Posterior cingulate gyrus (tissue), 11 donors: ENCODE results near the gene SLC6A6.
"Not testable (repeated sequence)": the region's sequence is repeated elsewhere in the genome, so short reads cannot be mapped to it uniquely, and the experiment has no call there.

Source experiments
- DNase-seq, 10 donors: peaks; one replicate each; pipeline versions ENCODE4 v3.0.0 to v3.0.0-alpha.2; 2020 to 2021; ENCODE audit warnings: mixed read lengths in 3 of 10
- intact Hi-C: fragments of 100-400 bp; cut with DNase I; formaldehyde crosslinking; loops from one replicate; pipeline ENCODE4 v1.15.1; 2023

Gene SLC6A6

DNA sequence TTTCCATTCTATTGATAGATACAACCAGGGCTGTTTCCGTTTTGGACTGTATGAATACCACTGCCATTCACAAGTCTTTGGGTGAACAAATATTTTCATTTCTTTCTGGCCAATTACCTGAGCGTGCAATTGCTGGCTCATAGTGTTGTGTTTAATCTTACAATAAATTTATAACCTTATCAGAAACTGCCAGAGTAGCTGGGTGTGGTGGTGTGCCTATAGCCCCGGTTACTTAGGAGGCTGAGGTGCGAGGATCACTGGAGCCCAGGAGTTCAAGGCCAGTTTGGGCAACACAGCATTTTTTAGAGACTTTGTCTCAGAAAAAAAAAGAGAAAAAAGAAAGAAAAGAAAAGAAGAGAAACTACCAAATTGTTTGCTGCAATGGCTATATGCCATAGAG lies 5.4 kb upstream of the SLC6A6 start:
- intact Hi-C loops = loop anchor here (10.0 kb wide), 1 partner anchor 132 kb away; no protein-coding TSS in a partner anchor
- DNase-seq = no peak

- DNase-seq = peak in 3 of 10 donors; percentile 27 to 88 (median 37)
- intact Hi-C loops = loop anchor here (10.0 kb wide), 1 partner anchor 133 kb away; no protein-coding TSS in a partner anchor
Measured at GRCh38 chr3:14397531-14397930, 4.9 kb upstream of the SLC6A6 start.

DNA sequence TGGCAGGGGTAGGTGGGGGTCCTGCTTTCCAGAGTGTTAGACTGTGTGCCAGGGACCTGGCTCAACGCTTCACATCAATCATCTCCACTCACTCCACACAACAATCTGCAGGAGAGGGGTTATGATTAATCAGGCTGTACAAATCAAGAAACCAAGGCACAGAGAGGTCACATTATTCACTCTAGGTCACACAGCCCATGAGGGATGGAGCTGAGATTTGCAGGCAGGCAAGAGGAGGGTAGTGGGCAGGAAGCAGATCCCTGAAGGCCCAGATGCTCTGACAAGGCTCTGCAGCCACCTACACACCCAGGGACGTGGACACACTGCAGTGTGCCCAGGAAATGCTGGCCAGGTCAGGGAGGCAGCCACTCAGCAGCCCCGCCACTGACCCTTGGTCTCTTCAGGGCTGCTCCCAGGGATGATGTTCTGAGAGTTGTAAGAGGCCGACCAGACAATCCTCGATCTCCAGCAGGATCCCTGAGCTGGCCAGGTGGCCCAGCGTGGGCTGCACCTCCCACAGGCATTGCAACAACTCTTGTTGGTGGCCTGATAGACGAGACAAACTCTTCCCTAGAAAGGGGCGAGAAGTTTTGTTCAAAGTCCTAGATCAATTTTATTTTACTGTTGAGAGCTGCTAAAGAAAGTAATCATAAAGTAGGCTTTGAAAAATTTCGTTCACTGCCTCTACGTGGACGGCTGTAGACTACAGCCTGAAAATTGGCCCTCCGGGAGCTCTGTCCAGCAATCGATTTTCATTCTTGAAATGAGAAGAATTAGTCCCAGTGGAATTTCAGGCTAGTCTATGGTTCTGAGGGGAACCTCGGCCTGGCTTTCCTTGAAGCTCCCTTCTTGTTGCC lies 4.2 kb upstream of the SLC6A6 start:
- no peak for DNase-seq
- intact Hi-C loops = loop anchor here (10.0 kb wide), 1 partner anchor 133 kb away; no protein-coding TSS in a partner anchor

DNA sequence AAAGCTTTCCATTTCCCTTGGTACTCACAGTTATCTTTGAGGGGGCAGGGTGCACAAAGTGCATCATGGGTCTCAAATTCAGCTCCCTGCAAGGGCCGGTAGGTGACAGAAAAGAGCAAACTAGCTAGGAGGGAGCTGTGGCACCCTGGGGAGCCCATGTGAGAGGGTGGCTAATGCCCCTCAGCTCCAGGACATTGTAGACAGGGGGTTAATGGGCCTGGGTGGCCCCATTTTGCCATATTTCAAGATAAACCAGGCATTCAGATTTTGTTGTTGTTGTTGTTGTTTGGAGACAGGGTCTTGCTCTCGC lies 3.7 kb upstream of the SLC6A6 start:
- intact Hi-C loops = loop anchor here (10.0 kb wide), 1 partner anchor 134 kb away; no protein-coding TSS in a partner anchor

GRCh38 chr3:14401692-14402303 lies 608 bp upstream of the SLC6A6 start:
- no peak for DNase-seq
- intact Hi-C loops = no loop called here

More for the DNA sequence above, 3.7 kb upstream of the SLC6A6 start:
- DNase-seq = no peak

- DNase-seq = peak in 4 of 10 donors; percentile 25 to 82 (median 53)
- intact Hi-C loops = no loop called here
Measured at GRCh38 chr3:14403619-14404155, 1.3 kb downstream of the SLC6A6 start.

DNA sequence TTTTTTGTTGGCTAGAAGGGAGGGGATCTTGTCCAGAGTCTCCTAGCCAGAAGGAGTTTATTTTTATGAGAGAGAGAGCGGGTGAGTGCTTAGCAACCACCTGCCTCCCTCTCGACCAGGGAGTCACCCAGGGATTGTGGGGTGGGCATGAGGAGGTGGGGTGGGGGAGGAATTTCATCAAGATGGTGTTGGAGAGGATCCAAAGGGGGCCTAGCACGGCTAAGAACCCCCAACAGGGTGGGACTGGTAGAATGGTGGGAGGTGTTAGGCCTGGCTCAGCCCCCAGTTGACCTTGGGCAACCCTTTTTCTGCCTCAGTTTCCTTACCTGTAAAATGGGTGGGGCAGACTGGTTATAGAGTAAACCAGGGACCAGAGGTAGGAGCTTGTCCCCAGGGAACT lies 1.8 kb downstream of the SLC6A6 start:
- DNase-seq = no peak
- intact Hi-C loops = no loop called here

GRCh38 chr3:14404631-14405359 lies 2.4 kb downstream of the SLC6A6 start:
- no peak for DNase-seq
- intact Hi-C loops = loop anchor here (5.0 kb wide), 1 partner anchor 48 kb away; no protein-coding TSS in a partner anchor

GRCh38 chr3:14405360-14406238 lies 3.2 kb downstream of the SLC6A6 start:
- intact Hi-C loops = loop anchor here (5.0 kb wide), 1 partner anchor 47 kb away; no protein-coding TSS in a partner anchor
- DNase-seq = peak in 1 of 10 donors; percentile 67

GRCh38 chr3:14406336-14406735 lies 3.9 kb downstream of the SLC6A6 start:
- intact Hi-C loops = loop anchor here (5.0 kb wide), 1 partner anchor 46 kb away; no protein-coding TSS in a partner anchor
- peak in 1 of 10 donors; percentile 45 for DNase-seq

- intact Hi-C loops = loop anchor here (5.0 kb wide), 1 partner anchor 46 kb away; no protein-coding TSS in a partner anchor
Measured at GRCh38 chr3:14406766-14407165, 4.4 kb downstream of the SLC6A6 start.

DNA sequence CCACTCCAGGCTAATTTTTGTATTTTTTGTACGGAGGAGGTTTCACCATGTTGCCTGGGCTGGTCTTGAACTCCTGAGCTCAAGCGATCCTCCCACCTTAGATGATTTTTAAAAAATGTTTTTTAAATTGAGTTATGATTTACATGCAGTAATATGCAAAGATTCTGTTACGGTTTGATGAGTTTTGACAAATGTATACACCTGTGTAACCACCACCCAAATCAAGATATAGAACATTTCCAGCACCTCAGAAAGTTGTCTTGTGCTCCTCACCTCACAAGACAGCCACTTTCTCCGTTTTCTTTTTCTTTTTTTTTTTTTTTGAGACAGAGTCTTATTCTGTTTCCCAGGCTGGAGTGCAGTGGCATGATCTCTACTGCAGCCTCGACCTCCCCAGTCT lies 4.8 kb downstream of the SLC6A6 start:
- DNase-seq = no peak
- intact Hi-C loops = loop anchor here (5.0 kb wide), 1 partner anchor 45 kb away; no protein-coding TSS in a partner anchor

More at GRCh38 chr3:14406766-14407165, 4.4 kb downstream of the SLC6A6 start:
- DNase-seq = no peak

DNA sequence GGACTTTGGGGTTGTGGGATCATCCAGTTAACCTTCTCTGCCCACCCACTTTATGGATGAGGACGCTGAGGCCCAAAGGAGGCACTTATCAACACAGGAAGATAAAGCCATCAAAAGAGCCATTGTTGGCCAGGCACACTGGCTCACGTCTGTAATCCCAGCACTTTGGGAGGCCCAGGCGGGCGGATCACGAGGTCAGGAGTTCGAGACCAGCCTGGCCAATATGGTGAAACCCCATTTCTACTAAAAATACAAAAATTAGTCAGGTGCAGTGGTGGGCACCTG lies 7.3 kb downstream of the SLC6A6 start:
- intact Hi-C loops = loop anchor here (5.0 kb wide), 1 partner anchor 43 kb away; no protein-coding TSS in a partner anchor
- not testable (repeated sequence) for DNase-seq

GRCh38 chr3:14410106-14410502 lies 7.7 kb downstream of the SLC6A6 start:
- no peak for DNase-seq

GRCh38 chr3:14410503-14411165 lies 8.2 kb downstream of the SLC6A6 start:
- intact Hi-C loops = no loop called here

More at GRCh38 chr3:14410106-14410502, 7.7 kb downstream of the SLC6A6 start:
- intact Hi-C loops = no loop called here

GRCh38 chr3:14411166-14411526 lies 8.7 kb downstream of the SLC6A6 start:
- no peak for DNase-seq
- intact Hi-C loops = no loop called here

More at GRCh38 chr3:14410503-14411165, 8.2 kb downstream of the SLC6A6 start:
- peak in 2 of 10 donors; percentile 39 to 89 for DNase-seq

GRCh38 chr3:14411988-14412387 lies 9.6 kb downstream of the SLC6A6 start:
- DNase-seq = no peak
- intact Hi-C loops = no loop called here

- DNase-seq = peak in 1 of 10 donors; percentile 82
- intact Hi-C loops = no loop called here
Measured at GRCh38 chr3:14412831-14413380, 10.5 kb downstream of the SLC6A6 start.
